ENCODE measurements around the gene PTPN4. TPM values are rescaled to one million over a fixed set of nuclear protein-coding genes. Genes with fewer than 3 reads are reported as not detected.
A peak's percentile ranks its signal among the peaks of the same experiment; 100 is the strongest.

Gene PTPN4
- total RNA-seq, 1 donor from 2014 or later, result 37.4 TPM

- Mint-ChIP-seq H3K9me3 (peaks cover 3% of the 10 kb centered on the region), H3K36me3 (peaks cover 16% of the 10 kb centered on the region)
Measured at GRCh38 chr2:119864318-119864717, 104.6 kb downstream of the PTPN4 start.

GRCh38 chr2:119871725-119872124 is 112.0 kb downstream of the PTPN4 start:
- Mint-ChIP-seq H3K4me1 (ENCODE audit: unreplicated experiment) (no peaks in the 10 kb centered on the region), H3K9me3 (peaks cover 3% of the 10 kb centered on the region), H3K27me3 (no peaks in the 10 kb centered on the region), H3K27ac (no peak overlapping the region), H3K4me3 (no peak overlapping the region), H3K36me3 (peaks cover 11% of the 10 kb centered on the region)
- no peak for DNase-seq (ENCODE audit: extremely low spot score, unreplicated experiment)
- no peak for TF ChIP-seq CTCF (conservative IDR thresholded peaks at IDR 0.05)

More at GRCh38 chr2:119864318-119864717, 104.6 kb downstream of the PTPN4 start:
- H3K4me1 Mint-ChIP-seq (ENCODE audit: unreplicated experiment), result peaks cover 5% of the 10 kb centered on the region
- H3K27me3 Mint-ChIP-seq, result no peaks in the 10 kb centered on the region
- no peak overlapping the region for H3K4me3 Mint-ChIP-seq
- no peak for TF ChIP-seq CTCF (conservative IDR thresholded peaks at IDR 0.05)
- H3K27ac Mint-ChIP-seq, result peak overlapping the region; percentile 50
- DNase-seq (ENCODE audit: extremely low spot score, unreplicated experiment), result no peak

DNA sequence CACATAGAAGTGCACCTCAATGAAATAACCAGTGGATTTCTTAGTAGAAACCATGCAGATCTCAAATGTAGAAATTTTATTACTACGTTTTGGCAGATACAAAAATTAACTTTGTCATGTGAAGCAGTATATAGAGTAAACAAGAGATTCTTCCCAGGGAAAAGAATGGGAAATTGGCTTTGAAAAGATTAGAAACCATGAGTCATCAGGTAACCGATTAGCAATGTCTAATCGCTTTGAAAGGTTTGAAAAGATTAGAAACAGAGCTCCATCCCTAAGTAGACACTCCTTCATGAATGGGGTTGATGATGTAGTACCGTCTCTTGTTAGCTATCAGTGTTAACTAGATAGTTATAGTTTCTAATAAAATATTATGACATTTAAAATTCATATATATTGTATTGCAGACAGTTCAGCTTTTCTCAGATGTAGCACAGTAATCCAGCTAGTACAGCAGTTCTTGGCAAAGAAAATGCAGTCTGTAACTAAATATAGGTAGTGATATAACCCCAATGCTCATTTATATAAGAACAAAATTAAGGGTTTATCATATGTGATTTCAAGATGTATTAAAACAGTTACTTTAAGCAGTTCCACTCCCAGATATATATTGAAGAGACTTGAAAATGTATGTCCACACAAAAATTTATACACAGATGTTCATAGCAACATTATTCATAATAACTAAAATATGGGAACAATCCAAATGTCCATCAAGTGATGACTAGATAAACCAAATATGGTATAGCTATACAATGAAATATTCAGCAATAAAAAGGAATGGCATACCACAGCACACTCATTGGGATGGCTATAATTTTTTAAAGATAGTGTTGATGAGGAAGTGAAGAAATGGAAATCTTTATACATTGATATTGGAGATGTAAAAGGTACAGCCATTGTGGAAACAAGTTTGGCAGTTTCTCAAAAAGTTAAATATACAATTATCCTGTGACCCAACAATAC is 113.9 kb downstream of the PTPN4 start:
- no peaks in the 10 kb centered on the region for H3K4me1 Mint-ChIP-seq (ENCODE audit: unreplicated experiment)
- H3K27ac Mint-ChIP-seq, result no peak overlapping the region
- DNase-seq (ENCODE audit: extremely low spot score, unreplicated experiment), result no peak
- H3K4me3 Mint-ChIP-seq, result no peak overlapping the region
- peaks cover 3% of the 10 kb centered on the region for H3K36me3 Mint-ChIP-seq
- no peak for TF ChIP-seq CTCF (conservative IDR thresholded peaks at IDR 0.05)
- no peaks in the 10 kb centered on the region for H3K9me3 Mint-ChIP-seq
- no peaks in the 10 kb centered on the region for H3K27me3 Mint-ChIP-seq

- Mint-ChIP-seq H3K27me3 (no peaks in the 10 kb centered on the region), H3K27ac (no peak overlapping the region), H3K4me1 (ENCODE audit: unreplicated experiment) (no peaks in the 10 kb centered on the region), H3K4me3 (no peak overlapping the region), H3K9me3 (no peaks in the 10 kb centered on the region), H3K36me3 (peaks cover 4% of the 10 kb centered on the region)
- DNase-seq (ENCODE audit: extremely low spot score, unreplicated experiment), result no peak
- TF ChIP-seq CTCF (conservative IDR thresholded peaks at IDR 0.05), result no peak
Measured at GRCh38 chr2:119879502-119879901, 119.8 kb downstream of the PTPN4 start.

DNA sequence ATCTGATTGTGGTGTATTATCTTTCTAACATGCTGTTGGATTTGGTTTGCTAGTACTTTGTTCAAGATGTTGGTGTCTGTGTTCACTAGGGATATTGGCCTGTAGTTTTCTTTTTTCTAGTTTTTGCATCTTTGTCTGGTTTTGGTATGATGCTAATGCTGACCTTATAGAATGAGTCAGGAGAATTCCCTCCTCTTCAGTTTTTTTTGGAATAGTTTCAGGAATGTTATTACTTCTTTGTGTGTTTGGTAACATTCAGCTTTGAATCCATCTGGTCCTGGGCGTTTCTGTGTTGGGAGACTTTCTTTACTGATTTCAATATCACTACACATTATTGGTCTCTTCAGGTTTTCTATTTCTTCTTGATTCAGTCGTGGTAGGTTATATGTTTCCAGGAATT is 129.0 kb downstream of the PTPN4 start:
- no peak for DNase-seq (ENCODE audit: extremely low spot score, unreplicated experiment)
- Mint-ChIP-seq H3K27me3 (no peaks in the 10 kb centered on the region), H3K4me3 (no peak overlapping the region), H3K36me3 (peaks cover 46% of the 10 kb centered on the region), H3K9me3 (peaks cover 17% of the 10 kb centered on the region), H3K4me1 (ENCODE audit: unreplicated experiment) (no peaks in the 10 kb centered on the region), H3K27ac (no peak overlapping the region)
- no peak for TF ChIP-seq CTCF (conservative IDR thresholded peaks at IDR 0.05)
